CD4-positive, alpha-beta T cell treated with Interleukin-15 for 4 hours (primary cell): ENCODE measurements around the gene LNX2.

Experiments
- DNase-seq: peaks from one replicate; pipeline ENCODE4 v3.0.0-alpha.2; 2020; ENCODE audit warnings: low spot score

LNX2 gene

DNA sequence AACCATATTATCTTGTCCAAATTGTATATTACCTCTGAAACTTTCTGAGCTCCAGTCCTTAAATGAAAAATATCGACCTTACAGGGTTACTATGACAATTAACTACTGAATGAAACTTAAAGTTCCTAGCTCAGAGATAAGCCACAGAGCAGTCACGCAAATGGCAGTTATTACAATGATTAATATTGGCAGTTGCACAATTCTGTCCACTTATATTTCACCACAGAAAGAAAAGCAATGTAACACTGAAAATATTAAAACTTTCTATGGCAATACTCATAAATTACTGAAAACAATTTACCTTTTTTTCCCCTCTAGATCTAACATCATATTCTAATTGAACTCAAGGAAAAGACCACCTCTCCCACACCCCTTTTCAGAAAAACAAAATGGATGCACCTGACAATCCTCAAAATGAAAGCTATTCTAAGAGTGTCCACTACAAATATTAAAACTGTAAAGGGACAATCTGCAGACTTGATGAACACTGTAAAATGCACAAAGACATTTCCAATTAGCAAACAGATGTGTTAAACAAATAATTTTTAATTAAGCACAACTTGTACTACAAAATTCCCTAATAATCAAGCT is 14.6 kb downstream of the LNX2 start:
- no peak for DNase-seq

- DNase-seq, result no peak
These were observed 15.2 kb downstream of the LNX2 start for GRCh38 chr13:27605099-27605498.

DNA sequence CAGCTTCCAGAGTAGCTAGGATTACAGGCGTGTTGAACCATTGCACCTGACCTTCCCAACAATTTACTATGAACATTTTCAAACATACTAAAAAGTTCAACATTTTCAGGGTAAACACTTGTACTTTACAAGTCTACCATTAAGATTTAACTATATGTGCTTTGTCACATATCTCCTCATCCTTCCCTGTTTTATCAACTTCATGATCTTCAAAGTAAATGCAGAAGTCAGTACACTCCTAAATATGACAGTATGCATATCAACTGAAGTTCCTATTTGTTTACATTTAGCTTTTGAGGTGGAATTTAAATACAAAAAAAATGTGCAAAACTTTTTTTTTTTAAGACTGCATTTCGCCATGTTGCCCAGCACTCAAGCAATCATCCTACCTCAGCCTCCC is 18.5 kb downstream of the LNX2 start:
- DNase-seq, result no peak

DNA sequence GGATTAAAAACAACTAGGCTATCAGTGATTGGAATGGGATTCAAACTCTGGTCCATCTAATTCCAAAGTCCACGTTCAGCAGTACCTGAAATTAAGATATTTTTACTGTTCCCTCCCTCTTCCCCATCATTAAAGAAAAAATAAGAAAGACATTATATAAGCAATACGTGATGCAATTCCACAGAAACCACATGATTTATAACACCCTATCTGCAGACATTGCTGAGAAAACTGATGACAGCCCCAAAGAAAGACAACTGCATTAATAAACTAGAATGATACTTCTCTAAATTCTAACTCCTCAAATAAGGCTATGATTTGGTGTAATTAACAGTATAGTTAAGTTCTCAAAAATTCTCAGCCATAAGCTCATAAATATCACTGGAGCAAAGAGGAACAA is 19.1 kb downstream of the LNX2 start:
- DNase-seq, result no peak

- no peak for DNase-seq
These were observed 19.6 kb downstream of the LNX2 start for GRCh38 chr13:27600711-27601110.

GRCh38 chr13:27599845-27600553 is 20.3 kb downstream of the LNX2 start:
- DNase-seq, result no peak

- no peak for DNase-seq
These were observed 21.2 kb downstream of the LNX2 start for GRCh38 chr13:27599096-27599495.

GRCh38 chr13:27595055-27595811 is 25.1 kb downstream of the LNX2 start:
- DNase-seq, result no peak

GRCh38 chr13:27593267-27593666 is 27.1 kb downstream of the LNX2 start:
- DNase-seq, result no peak

- no peak for DNase-seq
These were observed 27.5 kb downstream of the LNX2 start for GRCh38 chr13:27592865-27593264.

DNA sequence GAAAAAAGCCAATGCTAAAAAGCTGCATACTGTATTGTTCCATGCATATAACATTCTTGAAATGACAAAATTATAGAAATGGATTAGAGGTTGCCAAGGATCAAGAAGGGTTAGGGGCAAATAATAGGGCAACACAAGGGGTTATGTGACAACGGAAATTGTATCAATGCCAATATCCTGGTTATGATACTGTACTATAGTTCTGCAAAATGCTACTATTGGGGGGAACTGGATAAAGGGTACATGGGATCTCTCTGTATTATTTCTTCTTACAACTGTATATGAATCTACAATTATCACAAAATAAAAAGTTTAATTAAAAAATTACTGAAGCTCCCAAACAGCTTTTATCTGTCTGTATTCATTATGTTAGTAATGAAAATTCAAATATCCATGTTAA is 31.9 kb downstream of the LNX2 start:
- DNase-seq, result no peak

DNA sequence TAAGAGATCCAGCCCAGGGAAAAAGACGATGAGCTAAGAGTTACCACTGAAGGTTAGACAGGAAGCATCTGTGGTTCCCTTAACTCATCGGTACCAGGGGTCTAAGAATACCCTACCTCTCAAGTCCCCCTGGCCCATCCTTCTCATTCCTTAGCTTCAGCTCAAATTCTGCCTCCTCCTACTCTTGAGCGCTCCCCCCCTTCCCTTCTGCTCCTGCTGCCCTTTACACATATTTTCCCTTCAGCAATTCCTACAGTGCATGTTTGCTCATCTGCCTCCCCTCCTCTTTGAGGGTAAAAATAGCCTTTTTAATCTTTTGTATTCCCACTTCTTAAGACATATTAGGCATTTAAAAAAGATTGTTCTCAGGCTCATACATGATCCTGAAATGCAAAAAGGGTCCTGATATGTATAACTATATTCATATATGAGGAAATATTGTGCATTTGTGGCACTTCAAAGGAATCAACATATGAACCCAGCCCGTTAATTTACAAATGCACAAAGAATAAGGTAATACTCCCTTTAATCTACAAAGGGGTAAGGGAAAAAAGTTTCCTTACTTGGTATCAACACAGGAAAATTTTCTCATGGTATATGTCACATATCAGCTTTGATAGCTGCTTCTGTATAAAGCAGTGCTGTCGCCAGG is 33.1 kb downstream of the LNX2 start:
- DNase-seq, result no peak

- DNase-seq, result no peak
These were observed 36.7 kb downstream of the LNX2 start for GRCh38 chr13:27583645-27584044.

DNA sequence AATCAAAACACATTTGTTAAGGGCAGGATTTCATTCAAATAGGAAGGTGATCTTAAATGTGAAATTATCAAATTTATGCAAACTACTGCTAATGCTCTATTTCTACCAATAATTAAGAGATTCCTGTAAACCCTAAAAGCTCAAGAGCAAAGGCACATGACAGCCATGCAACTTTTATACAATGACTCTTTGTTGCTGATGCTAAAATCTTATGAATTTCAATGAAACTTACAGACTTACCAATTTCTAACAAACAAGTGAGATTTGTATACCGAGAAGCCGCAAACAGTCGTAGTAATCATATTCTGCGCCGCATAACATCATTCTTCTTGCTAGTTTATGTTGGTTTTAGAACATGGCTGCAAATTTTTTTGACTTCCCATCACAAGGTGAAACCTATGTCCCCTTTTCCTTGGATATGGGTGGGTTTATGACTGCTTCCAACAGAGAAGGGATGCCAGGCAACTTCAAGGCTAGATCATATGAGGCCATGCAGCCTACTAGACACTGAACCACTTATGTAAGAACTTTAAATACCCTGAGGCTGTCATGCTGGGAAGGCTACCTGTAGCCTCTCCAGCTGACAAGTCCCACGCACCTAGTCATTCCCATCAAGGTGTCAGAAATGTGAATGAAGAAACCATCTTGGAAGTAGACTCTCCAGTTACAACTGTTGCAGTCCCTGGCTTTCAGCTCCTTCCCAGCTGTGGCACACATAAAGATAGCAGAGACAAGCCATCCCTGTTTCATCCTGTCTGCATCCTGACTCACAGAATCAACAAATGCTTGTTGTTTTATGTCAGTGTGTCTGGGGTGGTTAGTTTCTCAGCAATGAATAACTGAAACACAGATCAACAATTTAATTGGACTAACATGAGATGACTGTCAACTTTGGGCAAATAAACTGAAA is 42.0 kb downstream of the LNX2 start:
- no peak for DNase-seq

- no peak for DNase-seq
These were observed 45.7 kb downstream of the LNX2 start for GRCh38 chr13:27574661-27575060.

DNA sequence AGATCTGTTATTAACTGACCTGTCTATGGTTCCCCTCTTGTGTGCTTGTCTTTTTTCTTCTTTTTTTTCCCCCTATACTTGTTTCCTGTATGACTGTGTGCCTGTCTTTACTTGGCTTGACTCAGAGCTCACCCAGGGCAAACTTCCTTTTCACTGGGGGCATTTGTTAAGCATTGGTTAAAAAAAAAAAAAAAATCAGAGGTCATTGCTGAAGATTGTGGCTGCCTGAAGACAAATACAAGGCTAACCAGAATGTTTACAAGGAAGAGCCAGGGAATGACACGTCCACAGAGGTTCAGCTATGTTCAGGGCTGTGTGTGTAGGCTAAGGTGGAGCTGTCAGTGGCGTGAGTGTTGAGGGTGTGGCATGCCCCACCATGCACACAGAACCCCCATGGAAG is 47.1 kb downstream of the LNX2 start:
- DNase-seq, result no peak

DNA sequence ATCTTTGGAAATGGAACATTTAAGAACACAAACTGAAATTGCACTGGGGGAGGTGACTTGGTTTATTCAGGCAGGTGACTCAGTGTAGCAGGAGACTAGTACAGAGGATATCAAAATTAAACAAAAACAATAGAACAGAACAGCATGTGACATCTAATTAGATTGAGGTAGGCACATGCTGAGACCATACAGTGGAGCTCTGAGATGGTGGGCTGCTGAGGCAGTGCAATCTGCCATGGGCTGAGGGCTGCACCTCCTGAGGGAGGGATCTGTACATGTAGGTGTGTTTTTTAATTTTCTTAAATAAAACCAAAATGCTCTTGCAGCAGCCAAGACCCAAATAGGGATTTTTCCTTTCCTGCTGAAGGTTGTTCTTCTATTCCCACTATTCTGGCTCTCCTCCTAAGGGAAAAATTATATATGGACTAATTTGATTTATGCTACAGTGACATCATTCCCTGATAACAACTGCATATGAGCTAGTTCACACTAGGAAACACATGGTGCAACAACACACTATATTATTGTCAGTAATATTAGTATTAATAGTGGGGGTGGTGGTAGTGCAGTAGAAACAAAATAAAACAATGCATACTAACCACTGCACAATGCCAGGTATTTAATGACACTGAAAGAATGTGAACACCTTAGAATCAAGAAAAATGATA is 48.0 kb downstream of the LNX2 start:
- DNase-seq, result no peak

DNA sequence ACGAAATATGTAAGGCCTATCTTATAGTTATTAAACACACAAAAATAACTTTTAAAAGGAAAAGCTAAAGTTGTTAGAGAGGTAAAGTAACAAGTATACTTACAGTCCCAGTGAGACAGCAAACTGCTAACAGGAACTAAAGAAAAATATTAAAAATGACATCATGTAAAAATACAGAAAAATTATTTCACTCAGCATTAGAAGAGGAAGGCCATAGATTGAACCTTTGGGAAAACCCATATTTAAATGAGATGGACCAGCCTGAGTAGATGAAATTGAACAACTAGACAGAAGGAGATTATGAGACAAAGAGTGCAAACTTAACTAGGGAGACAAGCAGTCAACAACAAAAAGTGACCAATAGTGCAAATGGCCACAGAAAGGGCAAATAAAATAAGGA is 49.4 kb downstream of the LNX2 start:
- DNase-seq, result no peak

DNA sequence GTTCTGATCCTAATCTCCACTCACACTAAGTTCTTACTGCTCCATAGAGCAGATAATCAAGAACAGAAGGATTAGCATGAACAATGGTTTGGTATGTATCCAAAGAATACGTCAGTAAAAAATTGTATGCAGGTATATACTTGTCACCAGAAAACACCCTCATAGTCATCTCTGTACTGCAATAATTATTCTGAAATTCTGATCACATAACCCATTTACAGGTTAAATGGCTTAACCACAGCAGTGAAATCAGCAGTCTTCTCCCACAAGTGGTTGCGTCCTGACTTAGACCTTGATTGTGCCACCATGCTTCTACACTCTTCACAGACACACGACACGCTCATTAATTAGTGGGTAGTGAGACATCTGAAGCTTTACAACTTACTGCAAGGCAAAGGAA is 50.9 kb downstream of the LNX2 start:
- DNase-seq, result no peak

DNA sequence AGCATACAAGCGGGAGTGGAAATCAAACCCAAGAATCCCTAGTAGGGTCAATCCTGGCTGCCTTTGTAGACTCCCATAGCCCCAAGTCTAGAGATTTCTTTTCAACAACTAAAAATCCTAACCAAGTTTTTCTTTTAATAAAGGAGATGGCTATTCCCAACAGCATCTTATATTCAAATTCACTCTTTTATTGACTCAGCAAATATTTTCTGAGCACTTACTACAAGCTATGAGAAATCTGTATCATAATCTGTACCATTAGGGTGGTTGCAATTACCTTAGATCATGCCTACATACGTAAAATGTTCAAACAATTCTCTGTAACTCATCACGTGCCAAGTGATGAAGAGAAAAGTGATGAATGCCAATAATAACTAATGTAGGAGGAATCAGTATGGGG is 54.5 kb downstream of the LNX2 start:
- DNase-seq, result no peak

- no peak for DNase-seq
These were observed 57.9 kb downstream of the LNX2 start for GRCh38 chr13:27562457-27562856.
